ENCODE measurements around the gene TXNDC11.

The TXNDC11 gene

GRCh38 chr16:11631214-11631613, 111.4 kb downstream of the TXNDC11 start:
- no peak for TF ChIP-seq CTCF (IDR thresholded peaks at IDR 0.05; ENCODE audit: control insufficient read depth, extremely low read depth, insufficient read depth)
- no peak for DNase-seq (ENCODE audit: low read depth)
- H3K4me3 ChIP-seq (ENCODE audit: low read depth, low read length) = no peak overlapping the region

GRCh38 chr16:11630768-11631056, 111.9 kb downstream of the TXNDC11 start:
- no peak for TF ChIP-seq CTCF (IDR thresholded peaks at IDR 0.05; ENCODE audit: control insufficient read depth, extremely low read depth, insufficient read depth)
- DNase-seq (ENCODE audit: low read depth) = no peak
- H3K4me3 ChIP-seq (ENCODE audit: low read depth, low read length) = no peak overlapping the region

- no peak overlapping the region for H3K4me3 ChIP-seq (ENCODE audit: low read depth, low read length)
- no peak for TF ChIP-seq CTCF (IDR thresholded peaks at IDR 0.05; ENCODE audit: control insufficient read depth, extremely low read depth, insufficient read depth)
- DNase-seq (ENCODE audit: low read depth) = no peak
Observed at GRCh38 chr16:11630046-11630767, 112.5 kb downstream of the TXNDC11 start.
